Astrocyte of the spinal cord (primary cell): ENCODE results near the gene MAGEA9.
"Not testable (repeated sequence)": the region's sequence is repeated elsewhere in the genome, so short reads cannot be mapped to it uniquely, and the experiment has no call there.

Source experiments
- DNase-seq: peaks from one replicate; pipeline ENCODE4 v3.0.0; 2011; ENCODE audit warnings: low read depth, low spot score
- H3K4me3 ChIP-seq: 2 replicates; pipeline ENCODE4 v1.5.1; 2011; ENCODE audit warnings: low read depth, mild to moderate bottlenecking, low read length, moderate library complexity
- in situ Hi-C: cut with HindIII; loops from 2 replicates; pipeline ENCODE4 v1.10.0; 2017; ENCODE audit warnings: low sequenced_read_pairs
- TF ChIP-seq, protein P1 (sequence below): IDR thresholded peaks from 2 replicates; pipeline ENCODE4 v1.5.1; 2012; ENCODE audit warnings: low read depth, mild to moderate bottlenecking, low read length, inconsistent platforms

The MAGEA9 gene, protein sequence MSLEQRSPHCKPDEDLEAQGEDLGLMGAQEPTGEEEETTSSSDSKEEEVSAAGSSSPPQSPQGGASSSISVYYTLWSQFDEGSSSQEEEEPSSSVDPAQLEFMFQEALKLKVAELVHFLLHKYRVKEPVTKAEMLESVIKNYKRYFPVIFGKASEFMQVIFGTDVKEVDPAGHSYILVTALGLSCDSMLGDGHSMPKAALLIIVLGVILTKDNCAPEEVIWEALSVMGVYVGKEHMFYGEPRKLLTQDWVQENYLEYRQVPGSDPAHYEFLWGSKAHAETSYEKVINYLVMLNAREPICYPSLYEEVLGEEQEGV

DNA sequence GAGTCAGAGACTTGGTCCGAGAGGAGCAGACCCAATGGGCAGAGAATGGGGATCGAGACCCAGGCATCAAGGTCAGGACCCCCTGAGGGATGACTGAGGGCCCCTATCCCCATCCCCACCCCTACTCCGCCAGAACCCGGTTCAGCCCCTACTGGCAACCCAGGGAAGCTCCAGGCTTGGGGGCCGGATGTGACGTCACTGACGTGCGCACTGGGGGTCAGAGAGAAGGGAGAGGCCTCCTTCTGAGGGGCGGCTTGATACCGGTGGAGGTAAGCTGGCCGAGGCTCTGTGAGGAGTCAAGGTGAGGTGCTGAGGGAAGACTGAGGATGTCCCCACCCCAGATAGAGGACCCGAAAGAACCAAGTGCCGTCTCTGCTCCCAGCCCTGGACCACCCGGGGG lies at the start of gene MAGEA9:
Gene MAGEA9 (plus strand): TSS at position 204 of the 400 bp plus-strand sequence. CDS start 4,281 bp downstream, outside the sequence.
- in situ Hi-C loops, DNase-seq, H3K4me3 ChIP-seq: not testable (repeated sequence)

DNA sequence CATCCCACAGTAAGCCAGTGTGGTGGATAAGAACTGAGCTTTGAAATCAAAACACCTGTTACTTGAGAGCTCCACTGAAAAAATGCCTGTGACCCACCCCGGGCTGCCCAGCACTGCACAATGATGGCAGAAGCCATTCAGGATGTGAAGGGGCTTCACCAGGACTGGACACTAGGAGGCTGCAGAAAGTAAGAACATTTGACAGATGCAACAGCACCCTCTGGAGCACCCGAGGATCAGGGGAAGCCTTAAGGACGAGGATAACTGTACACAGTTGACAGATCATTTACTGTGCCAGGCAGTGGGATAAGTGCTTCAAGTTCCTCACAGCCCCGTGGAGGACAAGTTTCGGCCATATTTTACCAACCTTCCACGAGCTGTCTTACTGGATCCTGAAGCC lies 39.5 kb upstream of the MAGEA9 start:
- DNase-seq, in situ Hi-C loops, H3K4me3 ChIP-seq: not testable (repeated sequence)

DNA sequence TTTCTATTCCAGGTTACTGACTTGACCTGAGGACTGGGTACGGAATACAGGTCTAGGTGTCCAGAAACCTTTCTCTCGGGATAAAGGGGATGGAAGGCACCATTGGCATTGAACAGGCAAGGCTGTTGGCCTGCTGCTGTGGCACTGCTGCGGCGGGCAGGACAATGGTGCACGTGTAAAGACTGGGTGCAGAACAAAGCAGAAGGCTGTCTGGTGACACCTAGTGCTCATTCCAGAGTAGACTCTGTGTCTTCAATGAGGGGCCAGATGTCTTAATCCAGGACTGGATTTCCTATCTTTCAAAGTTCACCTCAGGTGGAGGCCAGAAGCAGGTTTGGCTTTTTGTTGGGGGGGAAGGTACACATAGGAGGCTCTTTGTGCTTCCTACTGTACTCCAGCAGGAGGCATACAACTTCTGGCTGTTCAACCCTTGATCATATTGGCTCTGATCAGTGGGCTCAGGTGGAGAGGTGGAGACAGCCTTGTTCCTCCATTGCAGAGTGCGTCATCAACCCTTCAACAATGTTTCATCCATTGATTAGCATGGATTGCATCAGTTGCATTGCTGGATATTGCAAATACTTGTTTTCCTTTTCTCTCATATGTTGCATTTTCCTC lies 35.2 kb upstream of the MAGEA9 start:
- in situ Hi-C loops, H3K4me3 ChIP-seq, DNase-seq: not testable (repeated sequence)

DNA sequence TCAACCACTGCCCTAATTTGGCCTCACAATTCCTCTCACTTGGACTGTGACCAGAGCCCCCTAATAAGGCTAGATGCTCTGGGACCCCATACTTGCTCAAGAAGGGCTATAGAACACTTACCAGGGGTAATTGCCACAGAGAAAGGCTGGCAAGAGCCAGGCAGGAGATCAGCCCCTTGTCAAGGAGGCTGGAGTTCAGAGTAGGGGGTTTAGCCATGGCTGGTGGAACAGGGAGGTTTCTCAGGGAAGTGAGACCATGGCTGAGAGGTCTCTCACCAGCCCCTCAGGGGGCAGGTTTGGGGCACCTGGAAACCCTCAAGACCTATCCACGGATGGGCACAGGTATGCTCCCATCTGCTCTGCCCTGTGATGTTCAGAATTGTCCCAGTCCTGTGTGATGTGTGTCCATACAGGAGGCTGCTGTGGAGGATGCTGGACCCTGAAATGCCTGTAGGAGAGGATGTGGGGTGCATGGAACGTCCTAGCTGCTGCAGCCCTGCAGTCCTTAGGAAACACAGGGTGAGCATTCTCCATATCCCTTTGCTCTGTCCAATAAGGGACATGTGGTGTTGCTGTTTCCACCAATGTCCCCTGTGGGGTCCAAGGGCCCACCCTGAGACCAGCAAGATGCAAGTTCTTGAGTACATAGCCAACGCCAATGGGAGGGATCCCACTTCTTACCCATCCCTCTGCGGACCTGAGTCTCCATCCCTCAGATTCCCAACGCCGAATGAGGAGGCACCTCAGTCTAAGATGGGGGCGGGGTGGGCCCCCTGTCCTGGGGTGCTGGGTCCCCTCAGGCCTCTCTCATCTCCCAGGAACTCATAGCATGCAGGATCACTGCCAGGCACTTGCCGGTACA lies 24.3 kb upstream of the MAGEA9 start:
- TF ChIP-seq, protein P1, sequence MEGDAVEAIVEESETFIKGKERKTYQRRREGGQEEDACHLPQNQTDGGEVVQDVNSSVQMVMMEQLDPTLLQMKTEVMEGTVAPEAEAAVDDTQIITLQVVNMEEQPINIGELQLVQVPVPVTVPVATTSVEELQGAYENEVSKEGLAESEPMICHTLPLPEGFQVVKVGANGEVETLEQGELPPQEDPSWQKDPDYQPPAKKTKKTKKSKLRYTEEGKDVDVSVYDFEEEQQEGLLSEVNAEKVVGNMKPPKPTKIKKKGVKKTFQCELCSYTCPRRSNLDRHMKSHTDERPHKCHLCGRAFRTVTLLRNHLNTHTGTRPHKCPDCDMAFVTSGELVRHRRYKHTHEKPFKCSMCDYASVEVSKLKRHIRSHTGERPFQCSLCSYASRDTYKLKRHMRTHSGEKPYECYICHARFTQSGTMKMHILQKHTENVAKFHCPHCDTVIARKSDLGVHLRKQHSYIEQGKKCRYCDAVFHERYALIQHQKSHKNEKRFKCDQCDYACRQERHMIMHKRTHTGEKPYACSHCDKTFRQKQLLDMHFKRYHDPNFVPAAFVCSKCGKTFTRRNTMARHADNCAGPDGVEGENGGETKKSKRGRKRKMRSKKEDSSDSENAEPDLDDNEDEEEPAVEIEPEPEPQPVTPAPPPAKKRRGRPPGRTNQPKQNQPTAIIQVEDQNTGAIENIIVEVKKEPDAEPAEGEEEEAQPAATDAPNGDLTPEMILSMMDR = no peak
- in situ Hi-C loops = no loop called here
- no peak overlapping the region for H3K4me3 ChIP-seq
- DNase-seq = no peak

DNA sequence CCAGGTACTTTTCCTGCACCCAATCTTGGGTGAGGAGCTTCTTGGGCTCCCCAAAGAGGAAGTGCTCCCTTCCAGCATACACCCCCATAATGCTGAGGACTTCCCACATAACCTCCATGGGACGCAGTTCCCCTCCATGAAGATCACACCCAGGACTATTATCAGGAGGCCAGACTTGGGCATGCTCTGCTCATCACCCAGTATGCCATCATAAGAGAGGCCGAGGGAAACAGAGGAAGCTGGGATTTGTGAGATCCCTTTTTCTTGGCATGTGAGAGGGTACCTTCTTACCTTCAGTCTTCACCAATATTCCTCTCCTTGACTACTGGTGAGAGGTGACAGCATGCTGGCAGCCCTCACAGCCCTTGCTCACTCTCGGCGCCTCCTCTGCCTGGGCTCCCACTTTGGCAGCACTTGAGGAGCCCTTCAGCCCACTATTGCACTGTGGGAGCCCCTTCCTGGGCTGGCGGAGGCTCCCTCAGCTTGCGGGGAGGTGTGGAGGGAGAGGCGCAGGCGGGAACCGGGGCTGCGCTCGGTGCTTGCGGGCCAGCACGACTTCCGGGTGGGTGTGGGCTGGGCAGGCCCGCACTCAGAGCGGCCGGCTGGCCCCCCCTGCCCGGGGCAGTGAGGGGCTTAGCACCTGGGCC lies 23.5 kb upstream of the MAGEA9 start:
- no peak overlapping the region for H3K4me3 ChIP-seq
- TF ChIP-seq, protein P1 = no peak
- in situ Hi-C loops = no loop called here
- no peak for DNase-seq

DNA sequence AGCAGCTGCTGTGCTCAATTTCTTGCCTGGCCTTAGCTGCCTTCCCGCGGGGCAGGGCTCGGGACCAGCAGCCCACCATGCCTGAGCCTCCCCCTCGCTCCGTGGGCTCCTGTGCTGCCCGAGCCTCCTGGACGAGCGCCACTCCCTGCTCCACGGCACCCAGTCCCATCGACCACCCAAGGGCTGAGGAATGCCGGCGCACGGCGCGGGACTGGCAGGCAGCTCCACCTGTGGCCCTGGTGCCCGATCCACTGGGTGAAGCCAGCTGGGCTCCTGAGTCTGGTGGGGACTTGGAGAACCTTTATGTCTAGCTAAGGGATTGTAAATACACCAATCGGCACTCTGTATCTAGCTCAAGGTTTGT lies 23.0 kb upstream of the MAGEA9 start:
- in situ Hi-C loops, H3K4me3 ChIP-seq, DNase-seq: not testable (repeated sequence)

DNA sequence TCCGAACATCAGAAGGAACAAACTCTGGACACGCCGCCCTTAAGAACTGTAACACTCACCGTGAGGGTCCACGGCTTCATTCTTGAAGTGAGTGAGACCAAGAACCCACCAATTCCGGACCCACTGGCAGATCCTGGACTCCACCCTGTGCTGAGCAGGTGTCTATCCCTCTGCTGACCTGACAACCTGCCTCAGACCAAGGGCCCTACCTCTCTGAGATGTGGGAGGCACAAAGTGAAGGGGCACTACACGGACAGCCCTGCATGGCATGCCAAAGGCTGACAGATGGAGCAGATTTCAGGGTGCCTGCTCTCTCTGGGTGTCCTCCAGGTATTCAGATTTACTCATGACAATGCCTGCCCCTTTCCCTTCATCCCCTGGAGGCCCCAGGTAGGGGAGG lies 21.9 kb upstream of the MAGEA9 start:
- in situ Hi-C loops = no loop called here
- no peak overlapping the region for H3K4me3 ChIP-seq
- TF ChIP-seq, protein P1 = no peak
- DNase-seq = no peak

DNA sequence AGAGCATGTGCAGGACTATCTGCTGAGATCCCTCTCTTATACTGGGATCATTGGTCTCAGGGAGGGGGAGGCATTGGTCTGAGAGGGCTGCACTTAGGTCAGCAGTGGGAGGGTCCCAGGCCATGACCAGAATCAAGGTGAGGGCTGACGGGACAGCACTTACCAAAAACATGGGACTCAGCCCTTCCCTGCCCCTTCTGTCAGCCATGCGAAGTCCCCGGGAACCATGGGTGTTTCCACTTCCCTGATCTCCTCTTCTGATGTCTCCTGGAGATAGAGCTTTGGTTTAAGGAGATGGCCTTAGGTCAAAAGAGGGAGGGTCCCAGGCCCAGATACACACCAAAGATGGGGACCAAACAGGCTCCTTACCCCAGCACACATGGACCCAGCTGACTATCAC lies 20.8 kb upstream of the MAGEA9 start:
- TF ChIP-seq, protein P1 = no peak
- no peak for DNase-seq
- no peak overlapping the region for H3K4me3 ChIP-seq
- in situ Hi-C loops = no loop called here

DNA sequence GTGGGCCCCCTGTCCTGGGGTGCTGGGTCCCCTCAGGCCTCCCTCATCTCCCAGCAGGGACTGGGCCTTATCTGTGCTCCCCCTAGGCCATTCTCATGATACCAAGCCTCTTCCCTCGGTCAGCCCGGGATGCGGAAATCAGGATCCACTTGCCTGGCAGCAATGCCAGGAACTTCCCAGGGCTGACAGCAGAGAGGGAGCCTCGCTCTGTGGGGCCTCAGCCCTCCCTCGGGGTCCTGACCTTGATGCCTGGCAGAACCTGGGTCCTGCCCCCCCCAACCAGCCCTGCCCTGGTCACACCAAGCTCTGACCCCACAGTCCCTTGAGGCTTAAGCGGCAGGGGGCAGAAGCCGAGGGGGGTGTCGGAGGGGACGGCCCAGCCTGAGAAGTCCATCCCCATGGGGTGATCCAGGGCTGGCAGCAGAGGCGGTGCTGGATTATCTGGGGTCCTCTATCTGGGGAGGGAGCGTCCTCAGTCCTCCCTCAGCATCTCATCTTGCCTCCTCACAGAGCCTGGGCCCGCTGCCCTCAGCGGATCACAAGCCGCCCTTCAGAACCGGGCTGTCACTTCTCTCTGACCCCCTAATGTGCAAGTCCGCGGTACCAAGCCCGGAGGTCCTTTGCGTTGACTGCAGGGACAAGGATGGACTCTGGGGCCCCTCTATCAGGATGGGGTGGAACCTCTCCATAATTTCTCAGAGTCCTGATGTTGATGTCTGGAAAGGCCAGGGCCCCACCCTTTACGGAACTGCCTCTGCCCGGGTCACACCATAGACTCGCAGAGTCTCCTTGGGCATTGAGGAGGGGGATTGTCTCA lies 19.7 kb upstream of the MAGEA9 start:
- in situ Hi-C loops, DNase-seq, H3K4me3 ChIP-seq: not testable (repeated sequence)
